HG02852 (cell line): ENCODE results near the gene CRIM1.

ENCODE experiments used
- ATAC-seq: cut with Tn5 transposase; IDR thresholded peaks from one replicate; pipeline ENCODE4 v1.9.1; 2021; ENCODE audit warnings: mild to moderate bottlenecking, moderate library complexity; ENCODE audit not compliant: unreplicated experiment

The CRIM1 gene

DNA sequence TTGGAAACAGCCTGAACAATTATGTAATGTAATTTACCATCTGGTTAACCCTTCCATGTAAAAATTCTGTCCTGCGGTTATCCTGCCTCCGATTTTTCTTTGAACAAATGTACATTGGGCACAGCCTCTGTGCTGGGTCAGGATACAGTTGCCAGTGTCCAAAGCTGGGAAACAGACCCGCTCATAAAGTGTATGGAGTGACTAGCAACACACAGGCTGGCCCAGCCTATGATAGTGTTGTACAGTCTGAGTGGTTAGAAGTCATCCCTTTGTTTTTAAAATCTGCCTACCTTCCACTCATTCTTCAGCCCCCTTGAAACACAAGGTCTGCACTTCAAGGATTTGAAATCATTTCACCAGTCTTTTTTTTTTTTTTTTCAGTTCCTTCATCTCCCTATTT, 192.3 kb downstream of the CRIM1 start:
- ATAC-seq = no peak

DNA sequence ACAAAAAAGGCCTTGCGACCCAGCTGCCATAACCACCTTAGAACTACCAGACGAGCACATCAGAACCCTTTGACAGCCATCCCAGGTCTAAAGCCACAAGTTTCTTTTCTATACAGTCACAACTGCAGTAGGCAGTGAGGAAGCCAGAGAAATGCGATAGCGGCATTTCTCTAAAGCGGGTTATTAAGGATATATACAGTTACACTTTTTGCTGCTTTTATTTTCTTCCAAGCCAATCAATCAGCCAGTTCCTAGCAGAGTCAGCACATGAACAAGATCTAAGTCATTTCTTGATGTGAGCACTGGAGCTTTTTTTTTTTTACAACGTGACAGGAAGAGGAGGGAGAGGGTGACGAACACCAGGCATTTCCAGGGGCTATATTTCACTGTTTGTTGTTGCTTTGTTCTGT, 193.6 kb downstream of the CRIM1 start:
- ATAC-seq = no peak

DNA sequence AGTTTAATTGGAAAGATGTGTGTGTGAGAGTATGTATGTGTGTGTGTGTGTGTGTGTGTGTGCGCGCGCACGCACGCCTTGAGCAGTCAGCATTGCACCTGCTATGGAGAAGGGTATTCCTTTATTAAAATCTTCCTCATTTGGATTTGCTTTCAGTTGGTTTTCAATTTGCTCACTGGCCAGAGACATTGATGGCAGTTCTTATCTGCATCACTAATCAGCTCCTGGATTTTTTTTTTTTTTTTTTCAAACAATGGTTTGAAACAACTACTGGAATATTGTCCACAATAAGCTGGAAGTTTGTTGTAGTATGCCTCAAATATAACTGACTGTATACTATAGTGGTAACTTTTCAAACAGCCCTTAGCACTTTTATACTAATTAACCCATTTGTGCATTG, 194.4 kb downstream of the CRIM1 start:
- no peak for ATAC-seq

DNA sequence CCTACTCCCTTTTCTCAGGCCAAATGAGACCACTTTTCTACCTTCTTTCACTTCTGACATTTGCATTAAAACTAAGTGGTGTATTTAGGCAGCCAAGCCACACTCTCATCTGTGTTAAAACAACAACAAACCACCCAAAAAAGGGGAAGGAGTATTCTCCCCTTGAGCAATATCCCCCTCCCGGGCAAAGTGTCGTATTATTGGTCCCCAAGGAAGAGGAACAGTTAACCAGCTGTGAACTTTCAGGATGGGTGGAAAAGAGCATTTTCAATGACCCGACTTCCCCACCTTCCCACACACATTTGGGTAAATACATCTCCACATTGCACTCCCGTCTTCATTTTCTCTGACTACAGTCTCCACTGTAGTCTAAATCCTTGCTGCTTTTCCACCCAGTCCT, 198.1 kb downstream of the CRIM1 start:
- ATAC-seq = no peak

DNA sequence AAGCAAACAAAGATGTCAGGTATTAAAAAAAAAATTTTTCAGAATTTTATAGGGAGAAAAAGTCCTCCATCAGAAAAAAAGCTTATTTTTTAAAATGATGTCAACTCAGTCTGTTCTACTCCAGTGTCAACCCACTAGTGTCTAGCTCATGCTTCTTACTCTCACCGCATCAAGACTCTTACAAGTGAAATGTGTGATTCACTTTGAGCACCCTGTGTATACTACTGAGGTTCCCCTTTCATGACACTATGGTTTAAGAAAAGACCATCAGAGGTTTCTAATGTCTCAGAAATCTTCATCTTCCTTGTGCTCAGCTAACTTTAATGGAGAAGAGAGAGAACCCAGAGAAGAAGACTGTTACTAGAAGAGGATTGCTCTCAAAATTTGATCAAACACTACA, 199.0 kb downstream of the CRIM1 start:
- ATAC-seq = no peak

DNA sequence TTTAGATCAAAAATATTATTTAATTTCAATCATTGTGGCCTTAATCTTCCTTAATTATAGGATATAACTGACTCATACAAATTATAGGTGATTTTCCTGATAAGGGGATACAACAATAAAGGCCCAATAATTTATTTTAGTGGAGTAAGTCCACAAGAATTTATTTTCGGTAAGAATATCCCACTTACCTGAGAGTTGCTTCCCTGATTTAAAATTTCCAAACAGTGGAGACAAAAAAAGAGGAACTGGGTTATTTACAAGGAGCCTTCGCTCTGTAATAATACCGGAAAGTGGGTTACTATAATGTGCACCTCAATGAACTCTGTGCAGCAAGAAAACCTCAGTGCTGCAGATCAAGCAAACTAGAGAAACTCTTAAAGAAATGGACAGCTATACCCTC, 200.2 kb downstream of the CRIM1 start:
- ATAC-seq = no peak

DNA sequence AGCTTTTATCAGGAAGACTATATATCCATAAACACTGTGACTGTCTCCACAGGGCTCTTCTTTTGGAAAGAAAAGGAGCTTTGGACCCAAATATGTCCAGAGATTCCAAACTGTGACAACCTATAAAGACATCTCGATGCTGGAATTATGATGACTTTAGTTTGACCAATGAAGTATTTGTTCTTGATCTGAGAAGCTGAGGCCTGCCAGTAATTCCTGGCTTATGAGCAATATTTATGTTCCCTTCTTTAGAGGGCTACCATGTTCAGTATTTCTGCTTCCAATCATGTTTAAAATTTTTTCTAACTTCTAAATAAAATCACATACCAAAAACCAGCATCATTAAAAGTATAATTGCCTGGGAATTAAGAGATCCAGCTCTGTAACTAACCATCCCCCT, 201.3 kb downstream of the CRIM1 start:
- ATAC-seq = no peak

DNA sequence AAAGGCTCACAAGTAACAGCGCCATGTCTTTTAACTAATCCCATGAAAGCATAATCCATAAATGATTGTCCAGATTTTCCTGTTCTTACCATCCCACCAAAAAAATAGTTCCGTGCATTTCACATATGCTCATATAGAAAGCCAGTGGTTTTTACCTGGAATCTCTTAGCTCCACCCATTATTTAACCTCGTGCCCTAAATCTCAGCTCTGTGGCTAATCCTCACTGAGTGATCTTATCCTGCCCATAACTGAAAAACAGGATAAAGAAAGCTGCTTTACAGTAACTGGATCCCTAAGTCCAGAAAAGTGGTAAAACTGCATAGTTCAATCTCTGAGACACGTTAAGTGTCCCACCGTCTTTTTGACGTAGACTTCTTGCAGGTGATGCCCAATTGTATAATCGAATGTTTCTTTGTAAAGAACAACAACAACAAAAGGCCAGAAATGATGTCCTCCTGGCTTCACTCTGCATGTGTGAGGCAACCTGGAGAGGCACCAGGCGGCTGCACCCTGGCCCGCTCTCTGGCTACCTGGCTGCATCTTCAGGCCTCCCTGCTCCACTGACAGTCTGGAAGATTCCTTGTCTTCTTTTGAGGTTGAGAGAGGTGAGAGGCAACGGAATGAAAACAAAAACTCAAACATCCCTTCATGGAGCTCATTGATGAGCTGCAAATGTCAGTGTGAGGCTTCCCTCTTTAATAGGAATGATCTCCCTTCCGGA, 203.8 kb downstream of the CRIM1 start:
- ATAC-seq = no peak

DNA sequence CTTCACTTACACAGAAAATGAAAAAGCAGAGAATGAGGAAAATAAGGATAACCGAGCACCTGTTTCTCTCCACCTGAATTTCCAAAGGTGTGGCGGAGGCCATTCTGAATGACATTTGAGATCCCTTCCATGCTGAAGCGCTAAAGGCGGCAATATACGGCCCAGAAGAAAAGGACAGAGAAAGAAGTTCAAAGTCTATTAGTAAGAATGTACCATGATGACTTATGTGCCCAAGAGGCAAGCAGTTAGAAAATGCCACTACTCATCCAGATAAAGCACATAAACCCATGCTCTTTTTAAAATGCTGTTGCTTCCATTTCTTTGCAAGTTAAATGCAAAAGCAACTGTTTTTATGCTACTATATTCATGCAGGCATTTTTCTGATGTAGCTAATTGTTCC, 205.1 kb downstream of the CRIM1 start:
- ATAC-seq = no peak

DNA sequence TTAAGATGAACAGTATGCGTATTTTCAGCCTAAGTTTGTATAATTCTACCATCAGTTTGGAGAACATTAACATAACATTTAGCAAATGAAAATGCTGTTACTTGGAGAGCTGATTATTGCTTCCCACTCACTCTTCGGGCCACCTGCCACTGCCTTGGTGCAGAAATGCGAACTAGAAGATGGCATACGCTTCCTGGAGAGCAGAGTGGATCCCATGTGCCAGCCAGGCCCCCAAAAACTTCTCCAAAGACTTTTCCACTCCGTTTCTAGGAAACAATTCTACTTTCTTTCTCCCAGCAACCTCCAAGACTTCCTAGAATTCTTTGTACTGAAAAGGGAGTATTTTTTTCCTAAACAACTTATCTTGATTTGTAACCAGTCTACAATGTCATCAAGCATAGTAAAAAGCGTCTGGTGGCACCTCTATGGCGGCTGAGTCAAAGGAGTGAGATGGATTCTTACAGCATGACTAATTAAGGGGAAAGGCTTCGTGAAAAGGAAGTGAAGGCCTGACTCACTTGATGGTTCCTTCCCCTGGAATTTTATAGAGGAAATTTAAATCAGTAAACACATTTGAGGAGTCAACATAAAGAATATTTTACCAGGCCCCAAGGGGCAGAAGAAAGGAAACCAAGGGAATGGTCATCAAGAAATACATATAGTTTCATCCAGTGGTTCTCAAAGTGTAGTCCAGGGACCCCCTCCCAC, 205.8 kb downstream of the CRIM1 start:
- ATAC-seq = no peak

DNA sequence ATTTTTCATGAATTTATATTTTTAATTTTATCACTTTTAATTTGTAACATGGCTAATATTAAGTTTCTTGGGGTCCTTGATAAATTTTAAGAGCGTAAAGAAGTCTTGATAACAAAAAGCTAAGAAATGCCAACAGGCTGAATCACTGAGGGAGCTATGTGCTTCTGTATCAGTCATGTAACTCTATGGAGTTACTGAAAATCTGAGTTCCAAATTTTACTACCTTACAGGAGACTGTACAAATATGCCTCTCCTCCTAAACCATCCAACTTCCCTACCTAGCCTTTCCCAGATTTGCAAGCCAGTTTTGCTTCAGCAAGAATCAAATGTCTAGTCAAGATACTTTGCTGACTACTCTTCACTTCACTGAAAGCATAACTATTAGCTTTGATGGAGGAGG, 206.7 kb downstream of the CRIM1 start:
- no peak for ATAC-seq

DNA sequence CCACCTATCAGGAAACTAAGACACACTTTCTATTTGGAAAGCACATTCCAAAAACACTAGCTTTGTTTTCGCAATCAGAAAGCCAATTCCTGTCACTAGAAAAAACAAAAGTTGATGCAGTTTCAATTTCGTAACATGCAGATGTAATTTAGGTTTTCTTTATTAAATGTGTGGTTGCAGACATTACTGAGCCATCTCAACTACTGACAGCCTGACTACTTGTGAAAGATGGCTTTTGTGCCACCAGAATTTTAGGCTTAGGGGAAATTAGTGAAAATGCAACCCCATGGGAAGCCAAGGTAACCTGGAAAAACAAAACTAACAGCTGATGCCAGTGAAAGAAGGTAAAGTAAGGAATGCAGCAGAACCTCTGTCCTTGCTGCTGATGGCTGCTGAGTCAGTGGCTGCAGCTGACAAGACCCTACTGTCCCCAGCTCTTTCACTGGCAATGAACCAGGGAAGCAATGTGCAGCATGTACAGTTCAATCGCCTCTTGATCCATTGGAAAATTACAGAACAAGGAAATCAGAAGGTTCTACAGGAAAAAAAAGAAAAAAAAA, 207.5 kb downstream of the CRIM1 start:
- ATAC-seq = no peak

DNA sequence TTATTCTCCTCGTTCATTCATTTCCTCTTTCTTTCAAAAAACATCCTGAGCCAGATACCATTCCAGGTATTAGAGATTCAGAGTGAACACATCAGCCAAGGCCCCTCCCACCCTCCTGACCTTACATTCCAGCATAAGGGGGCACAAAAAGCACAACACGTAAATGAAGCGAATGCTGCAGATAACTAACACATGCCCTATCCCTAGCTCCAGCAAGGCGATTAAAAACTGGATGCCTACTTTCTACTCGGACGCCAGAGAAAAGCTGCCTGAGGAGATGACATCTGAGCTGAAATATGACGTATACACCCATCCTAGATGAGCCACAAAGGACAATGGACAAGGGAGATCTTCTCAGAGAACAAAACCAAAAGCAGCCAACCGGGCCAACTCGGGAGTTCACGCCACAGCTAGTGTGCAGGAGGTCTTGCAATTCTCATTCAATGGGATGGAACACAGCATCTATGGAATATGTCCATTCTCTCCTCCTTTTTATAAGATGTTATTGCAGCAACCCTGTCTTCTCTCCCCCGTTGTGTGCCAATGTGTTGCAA, 208.9 kb downstream of the CRIM1 start:
- ATAC-seq = no peak

DNA sequence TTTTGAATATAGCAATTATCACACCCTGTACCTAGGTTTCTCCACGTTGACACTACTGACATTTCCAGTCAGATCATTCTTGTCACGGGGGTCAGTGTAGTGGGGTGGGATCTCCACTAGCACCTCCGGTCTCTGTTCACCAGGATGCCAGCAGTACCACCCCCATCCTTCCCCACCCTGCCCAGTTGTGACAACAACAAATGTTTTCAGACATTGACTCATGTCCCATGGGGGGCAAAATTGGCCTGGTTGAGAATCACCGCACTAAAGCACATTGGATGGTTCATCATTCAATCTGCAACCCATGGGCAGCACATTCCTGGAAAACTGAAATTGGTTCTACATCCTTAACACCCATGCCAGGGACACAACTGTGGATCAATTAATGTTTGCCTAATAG, 210.1 kb downstream of the CRIM1 start:
- ATAC-seq = no peak

DNA sequence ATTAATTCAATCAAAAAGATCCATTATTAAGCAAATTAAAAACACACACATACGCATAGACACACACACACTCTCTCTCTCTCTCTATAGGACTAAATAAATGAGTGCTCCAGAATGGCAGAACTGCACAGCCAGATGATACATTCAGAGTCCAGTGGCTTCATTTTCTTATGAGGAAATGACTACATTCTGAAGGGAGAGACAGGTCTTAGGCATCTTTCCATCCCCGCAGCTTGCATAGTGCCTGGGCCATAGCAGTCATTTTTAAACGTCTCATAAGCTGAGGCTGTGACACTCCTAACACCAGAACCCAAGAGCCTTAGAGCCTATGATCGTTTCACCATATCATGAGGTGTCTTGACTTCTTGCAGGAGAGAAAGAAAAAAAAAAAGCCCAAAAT, 211.3 kb downstream of the CRIM1 start:
- no peak for ATAC-seq

DNA sequence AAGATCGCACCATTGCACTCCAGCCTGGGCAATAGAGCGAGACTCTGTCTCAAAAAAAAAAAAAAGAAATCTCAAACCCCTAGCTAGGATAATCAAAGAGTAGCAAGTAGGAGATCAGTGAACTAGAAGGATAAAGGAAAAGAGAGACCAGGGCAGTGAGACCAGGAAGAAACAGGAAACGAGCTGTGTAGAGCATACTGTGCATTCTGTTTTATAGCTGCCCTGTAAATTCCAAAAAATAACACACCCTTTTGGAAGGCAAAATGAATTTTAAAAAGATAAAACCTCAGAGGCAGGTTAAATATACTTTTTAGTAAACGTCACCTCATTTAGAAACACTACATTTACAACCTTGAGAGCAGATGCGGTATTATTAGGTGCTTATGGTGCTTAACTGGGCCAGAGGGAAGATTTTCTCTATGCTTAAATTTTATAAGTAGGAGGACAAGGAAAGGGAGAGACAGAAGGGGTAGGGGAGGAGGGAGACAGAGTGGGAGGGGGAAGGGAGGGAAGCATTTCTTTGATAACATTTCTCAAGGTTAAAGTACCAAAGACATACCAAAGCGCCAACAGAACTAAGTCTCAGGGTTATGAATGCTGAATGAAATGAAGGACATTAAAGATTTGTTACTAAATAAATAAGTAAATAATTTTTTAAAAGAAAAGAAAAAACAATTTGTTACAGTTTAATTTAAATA, 212.3 kb downstream of the CRIM1 start:
- ATAC-seq = no peak

DNA sequence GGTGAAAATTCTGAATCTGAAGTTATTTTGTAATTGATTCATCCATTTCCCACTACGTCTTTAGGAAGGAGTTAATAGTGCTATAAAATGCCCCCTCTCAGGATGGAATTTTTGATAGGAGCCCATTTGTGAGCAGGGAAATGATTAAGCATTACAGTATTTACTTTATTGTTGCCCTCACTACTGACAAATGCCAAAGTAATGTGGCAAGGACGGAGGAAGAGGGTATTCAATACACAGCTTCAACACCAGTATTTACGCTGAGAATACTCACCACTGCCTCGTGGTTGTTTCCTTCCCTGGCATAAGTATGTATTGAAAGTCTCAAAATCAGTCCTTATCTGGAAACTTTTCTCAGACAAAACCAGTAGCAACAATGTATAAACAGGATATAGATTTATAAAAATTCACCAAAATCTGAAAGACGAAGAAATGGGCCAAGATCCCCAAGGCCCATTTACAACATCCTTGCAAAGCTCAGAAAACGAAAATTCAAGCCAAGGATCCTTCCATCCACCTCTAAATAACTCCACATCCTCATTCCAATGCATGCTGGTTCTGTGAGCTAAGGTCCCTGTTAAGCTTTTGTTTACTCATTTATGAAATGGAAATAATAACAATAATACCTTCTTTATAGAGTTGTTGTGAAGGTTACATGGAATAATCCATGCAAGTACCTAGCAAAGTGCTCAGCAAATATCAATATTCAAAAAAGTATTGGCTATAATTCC, 213.1 kb downstream of the CRIM1 start:
- ATAC-seq = no peak

DNA sequence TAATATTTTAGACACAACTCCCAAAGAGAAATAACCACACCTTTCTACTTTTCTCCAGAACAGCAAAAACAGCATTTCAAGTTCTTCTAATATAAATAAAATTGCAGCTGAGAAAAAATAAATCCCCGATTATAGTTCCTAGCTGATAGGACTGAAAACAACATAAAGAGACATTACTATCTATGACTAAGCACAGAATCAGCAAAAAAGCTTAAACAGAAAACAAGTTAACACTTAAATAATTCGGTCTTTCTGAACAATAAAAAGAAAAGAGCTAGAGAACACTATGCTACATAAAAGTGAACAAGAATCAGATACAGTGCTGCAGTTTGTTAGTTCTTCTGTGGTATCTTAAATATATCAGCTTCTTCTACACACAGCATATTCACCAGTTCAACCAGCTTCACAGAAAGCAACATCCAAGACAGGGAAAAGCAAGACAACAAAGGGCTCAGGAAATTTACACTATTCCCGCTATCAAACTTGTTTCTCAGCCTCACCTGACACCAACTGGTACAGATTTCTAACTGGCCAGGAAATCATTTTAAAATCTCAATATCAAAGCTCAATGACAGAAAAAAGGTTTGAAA, 213.8 kb downstream of the CRIM1 start:
- ATAC-seq = no peak

DNA sequence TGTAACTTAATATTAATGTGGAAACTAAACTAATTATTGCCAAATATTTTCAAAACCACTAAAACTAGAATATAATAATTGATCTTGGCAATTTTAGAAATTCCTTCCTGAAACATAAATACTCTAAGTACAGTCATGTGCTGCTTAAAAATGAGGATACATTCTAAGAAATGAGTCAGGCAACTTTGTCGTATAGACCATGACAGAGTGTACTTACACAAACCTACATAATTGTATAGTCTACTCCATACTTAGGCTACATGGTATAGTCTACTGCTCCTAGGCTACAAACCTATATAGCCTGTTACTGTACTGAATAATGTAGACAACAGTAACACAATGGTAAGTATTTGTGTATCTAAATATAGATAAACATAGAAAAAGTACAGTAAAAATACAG, 214.8 kb downstream of the CRIM1 start:
- ATAC-seq = no peak

DNA sequence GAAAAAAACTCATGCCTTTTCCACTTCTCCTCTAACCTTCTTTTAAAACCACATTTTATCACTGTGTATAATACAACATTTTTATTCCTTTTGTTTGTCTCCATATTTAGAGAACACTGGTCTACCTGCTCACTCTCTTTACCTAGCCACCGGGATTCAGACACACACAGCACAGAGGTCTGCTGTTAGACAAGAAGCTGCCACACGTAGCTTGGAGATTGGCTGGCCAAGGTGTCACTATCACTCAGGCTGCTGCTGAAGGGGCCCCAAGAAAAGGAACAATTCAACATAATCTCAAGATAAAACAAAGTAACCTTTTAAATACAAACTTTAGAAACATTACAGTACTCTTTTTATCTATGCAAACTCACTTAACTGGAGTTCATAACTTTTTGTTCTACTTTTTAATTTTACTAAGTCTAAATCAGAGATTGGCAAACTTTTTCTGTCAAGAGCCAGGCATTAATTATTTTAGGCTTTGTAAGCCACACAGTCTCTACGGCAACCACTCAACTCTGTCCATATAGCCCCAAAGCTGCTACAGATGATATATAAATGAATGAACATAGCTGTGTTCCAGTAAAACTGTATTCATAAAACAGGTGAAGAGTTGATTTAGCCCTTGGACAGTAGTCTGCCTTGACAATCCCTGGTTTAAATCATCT, 216.6 kb downstream of the CRIM1 start:
- ATAC-seq = no peak
